Upper lobe of left lung (tissue), 4 donors: ENCODE data around the gene GMPPA.

Experiments
- CTCF ChIP-seq, 6 experiments: fragments of 450-650 bp in 4 of 6; fragments of 200-600 bp in 2 of 6; sonication (generic) in 2 of 6; IDR thresholded peaks; one replicate each; pipeline ENCODE4 v1.5.1; 2016 to 2019; ENCODE audit warnings: antibody characterized with exemption in 6 of 6
- EP300 ChIP-seq, 4 donors: sonication (generic); formaldehyde crosslinking; IDR thresholded peaks; one replicate each; pipeline ENCODE4 v1.5.1; 2017; ENCODE audit warnings: antibody characterized with exemption in 4 of 4, control low read depth in 2 of 4
- POLR2A ChIP-seq, 4 donors: fragments of 450-650 bp; IDR thresholded peaks; one replicate each; pipeline ENCODE4 v1.5.1; 2016 to 2017; ENCODE audit warnings: antibody characterized with exemption in 4 of 4, mild to moderate bottlenecking in 2 of 4
- POLR2AphosphoS5 ChIP-seq, 2 donors: sonication (generic); formaldehyde crosslinking; IDR thresholded peaks; one replicate each; pipeline ENCODE4 v1.5.1; 2017; ENCODE audit warnings: antibody characterized with exemption in 2 of 2

- TF ChIP-seq CTCF (IDR thresholded peaks at IDR 0.05) (no peak), POLR2A (IDR thresholded peaks at IDR 0.05) (no peak), POLR2AphosphoS5 (IDR thresholded peaks at IDR 0.05) (no peak), EP300 (IDR thresholded peaks at IDR 0.05) (no peak)
Observed at GRCh38 chr2:219539926-219540678, 41.4 kb downstream of the GMPPA start.
